Fibroblast of gingiva (primary cell): ENCODE measurements around the gene SBNO1.
"Not testable (repeated sequence)": the region's sequence is repeated elsewhere in the genome, so short reads cannot be mapped to it uniquely, and the experiment has no call there.

ENCODE experiments used
- DNase-seq: peaks from one replicate; pipeline ENCODE4 v3.0.0-alpha.2; 2011; ENCODE audit warnings: low read depth

Gene SBNO1

DNA sequence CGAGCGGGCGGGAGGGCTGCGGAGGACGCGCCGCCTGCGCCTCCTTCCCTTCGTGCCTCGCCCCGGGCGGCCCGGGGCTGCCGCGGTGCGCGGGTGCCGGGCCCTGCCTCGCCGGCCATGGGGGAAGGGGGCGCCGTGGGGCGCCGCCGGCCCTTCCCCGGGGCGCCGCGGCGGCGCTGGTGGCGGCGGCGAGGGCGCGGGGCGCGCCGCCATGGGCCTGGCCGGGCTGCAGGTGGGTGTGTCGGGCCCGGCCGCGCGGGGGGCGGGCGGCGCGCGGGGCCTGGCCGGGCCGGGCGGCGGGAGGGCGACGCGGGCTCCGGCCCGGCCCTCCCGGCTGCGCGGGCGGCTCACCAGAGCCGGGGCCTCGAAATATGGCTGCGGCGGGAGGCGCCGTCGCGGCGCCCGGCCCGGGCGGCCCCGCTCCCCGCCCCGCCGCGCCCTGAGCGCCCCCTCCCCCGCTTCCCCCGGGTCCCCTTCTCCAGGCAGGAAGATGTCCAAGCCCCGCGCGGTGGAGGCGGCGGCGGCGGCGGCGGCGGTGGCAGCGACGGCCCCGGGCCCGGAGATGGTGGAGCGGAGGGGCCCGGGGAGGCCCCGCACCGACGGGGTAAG lies 24.4 kb upstream of the SBNO1 start:
- no peak for DNase-seq

DNA sequence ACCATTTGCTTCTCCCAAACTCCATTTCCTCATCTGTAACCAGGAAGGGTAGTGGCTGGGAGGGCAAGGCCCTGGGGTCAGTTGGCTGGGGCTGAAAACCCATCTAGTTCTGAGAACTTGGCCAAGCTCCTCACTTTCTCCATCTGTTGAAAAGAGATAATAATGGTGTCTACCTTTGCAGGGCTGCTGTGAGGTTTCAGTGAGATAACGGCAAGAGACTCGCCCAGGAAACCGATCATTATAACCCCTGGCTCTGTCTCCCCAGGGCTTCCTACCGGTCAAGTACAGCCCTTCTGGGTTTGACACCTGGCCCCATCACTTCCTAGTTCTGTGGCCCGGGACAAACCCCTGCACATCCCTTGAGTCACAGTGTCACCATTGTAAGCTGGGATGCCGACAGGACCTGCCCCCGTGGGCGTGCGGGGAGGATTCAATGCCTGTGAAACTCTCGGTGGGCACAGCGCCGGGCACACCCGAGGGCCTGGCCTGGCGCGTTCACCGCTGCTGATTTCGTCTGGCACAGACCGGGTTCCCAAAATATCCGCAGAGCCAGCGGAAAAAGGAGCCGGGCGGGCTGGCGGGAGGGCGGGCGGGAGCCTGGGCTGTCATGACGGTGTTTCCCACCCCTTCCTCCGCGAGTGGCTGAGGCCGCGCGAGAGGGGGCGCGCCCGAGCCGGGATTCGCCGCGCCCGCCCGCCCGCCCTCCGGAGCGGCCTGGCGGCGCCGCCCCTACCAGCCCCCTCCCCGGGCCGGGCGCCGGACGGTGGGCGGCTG lies 23.7 kb upstream of the SBNO1 start:
- peak; percentile 67 for DNase-seq

DNA sequence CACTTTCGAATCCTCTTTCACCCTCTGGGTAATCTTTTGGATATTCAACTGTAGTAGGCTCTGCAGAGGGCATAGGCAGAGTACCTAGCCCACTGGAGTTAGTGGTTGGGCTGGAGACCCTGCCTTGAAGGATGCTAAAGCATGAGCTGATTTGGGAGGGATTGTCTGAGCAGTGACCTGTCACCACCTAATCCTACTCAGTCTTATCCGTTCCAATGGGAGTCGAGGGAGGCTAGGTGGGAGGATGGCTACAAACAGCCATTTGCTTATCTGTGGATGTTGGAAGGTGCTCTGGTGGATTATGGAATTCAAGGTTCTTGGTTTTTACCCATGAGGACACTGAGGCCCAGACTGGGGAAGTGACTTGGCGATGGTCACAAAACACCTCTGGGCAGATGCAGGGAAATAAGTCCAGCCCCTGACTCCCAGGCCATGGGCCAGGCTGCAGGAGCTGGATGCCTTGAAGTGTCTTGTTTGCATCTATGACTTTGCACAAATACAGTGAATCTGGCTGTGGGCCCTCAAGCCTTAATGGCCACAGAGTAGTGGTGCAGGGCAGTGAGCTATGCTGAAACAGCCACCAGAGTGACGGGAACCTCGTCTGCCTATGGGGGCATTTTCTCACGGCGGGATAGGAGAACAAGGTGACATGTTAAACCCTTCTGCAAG lies 23.0 kb upstream of the SBNO1 start:
- DNase-seq, result no peak

DNA sequence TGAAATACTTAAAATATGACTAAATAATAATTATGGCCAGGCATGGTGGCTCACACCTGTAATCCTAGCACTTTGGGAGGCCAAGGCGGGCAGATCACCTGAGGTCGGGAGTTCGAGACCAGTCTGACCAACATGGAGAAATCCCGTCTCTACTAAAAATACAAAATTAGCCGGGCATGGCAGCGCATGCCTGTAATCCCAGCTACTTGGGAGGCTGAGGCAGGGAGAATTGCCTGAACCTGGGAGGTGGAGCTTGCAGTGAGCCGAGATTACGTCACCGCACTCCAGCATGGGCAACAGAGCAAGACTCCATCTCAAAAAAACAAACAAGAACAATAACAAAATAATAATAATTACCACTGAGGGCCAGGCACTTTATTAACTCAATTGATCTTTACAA lies 20.9 kb upstream of the SBNO1 start:
- not testable (repeated sequence) for DNase-seq

DNA sequence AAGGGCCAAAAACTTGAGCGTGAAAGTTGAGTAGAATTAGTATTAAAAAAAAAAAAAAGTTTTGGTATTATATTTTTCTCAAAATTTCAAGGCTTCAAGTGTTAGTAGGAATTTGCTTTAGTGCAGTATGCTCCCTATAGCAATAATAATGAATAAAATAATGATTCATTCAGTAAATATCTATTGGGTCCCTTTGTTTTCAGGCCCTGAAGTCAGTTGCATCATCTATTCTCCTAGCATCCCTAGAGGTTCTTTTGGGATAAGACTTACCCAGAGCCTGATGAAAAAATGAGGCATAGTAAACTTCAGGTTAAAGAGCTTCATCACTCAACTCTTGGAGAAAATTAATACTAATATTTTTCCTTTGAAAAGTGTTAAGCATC lies 20.3 kb upstream of the SBNO1 start:
- peak; percentile 47 for DNase-seq

DNA sequence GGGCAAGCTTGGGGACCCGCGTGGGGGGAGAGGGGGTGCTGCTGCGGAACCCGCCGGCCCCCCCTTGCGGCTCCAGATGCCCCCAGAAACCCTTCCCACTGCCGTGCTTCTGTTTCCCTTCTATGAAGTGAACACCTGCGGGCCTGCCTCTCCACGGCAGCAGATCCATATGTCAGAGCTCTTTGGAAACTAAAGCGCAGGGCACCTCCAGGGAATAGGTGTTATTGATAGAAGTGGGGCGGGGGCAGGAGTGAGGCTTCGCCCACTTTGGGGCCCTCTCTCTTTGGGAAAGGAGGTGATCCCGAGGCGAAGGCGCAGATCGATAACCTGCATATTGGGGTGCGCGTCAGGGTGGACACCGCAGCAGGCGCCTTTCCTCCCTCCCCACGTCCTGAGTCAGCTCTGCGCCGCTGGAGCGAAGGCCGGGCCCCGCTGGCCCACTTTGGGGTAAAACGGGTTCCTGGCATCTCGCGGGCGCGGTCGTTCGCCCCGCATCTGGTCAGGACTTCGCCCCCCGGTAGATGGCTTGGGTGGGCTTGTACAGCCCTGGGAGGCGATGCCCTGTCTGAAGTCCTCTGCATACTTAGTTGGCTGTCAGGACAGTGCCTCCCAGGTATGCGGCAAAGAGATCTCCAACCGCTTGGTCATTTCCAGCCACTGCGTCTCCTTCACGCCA lies 19.8 kb upstream of the SBNO1 start:
- no peak for DNase-seq

DNA sequence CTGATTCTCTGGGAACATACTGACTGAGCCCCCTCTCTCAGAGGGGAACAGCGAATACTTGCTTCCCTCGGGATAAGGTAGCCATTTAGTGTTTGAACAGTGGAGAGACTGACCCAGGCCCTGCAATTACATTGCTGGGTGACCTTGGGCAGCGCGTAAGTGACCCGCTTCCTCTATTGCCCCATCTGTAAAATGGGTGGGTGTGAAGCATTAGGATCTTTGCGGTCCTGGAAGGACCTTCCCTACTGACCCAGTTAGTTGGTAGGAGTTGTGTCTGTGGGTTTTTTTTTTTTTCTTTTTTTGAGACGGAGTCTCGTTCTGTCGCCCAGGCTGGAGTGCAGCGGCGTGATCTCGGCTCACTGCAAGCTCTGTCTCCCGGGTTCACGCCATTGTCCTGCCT lies 18.0 kb upstream of the SBNO1 start:
- DNase-seq, result no peak

DNA sequence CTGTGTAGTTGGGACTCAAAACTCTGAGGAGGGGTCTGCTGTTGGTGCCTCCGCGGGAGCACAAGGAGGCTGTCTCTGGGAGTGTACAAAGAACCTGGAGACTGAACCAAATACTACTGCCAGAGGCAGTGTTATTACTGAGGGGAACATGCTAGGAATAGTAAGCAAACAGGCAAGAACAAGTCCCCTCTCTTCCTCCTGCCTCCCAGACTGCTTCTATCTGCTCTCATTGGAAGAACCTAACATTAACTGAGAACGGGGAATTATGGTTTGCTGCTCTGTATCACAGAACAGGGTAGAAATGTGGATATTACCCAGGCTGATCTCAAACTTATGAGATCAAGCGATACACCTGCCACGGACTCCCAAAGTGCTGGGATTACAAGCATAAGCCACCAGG lies 14.7 kb upstream of the SBNO1 start:
- DNase-seq, result no peak

DNA sequence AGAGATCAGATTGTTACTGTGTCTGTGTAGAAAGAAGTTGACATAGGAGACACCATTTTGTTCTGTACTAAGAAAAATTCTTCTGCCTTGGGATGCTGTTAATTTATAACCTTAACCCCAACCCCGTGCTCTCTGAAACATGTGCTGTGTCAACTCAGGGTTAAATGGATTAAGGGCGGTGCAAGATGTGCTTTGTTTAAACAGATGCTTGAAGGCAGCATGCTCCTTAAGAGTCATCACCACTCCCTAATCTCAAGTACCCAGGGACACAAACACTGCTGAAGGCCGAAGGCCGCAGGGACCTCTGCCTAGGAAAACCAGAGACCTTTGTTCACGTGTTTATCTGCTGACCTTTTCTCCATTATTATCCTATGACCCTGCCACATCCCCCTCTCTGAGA lies 7.8 kb upstream of the SBNO1 start:
- not testable (repeated sequence) for DNase-seq

DNA sequence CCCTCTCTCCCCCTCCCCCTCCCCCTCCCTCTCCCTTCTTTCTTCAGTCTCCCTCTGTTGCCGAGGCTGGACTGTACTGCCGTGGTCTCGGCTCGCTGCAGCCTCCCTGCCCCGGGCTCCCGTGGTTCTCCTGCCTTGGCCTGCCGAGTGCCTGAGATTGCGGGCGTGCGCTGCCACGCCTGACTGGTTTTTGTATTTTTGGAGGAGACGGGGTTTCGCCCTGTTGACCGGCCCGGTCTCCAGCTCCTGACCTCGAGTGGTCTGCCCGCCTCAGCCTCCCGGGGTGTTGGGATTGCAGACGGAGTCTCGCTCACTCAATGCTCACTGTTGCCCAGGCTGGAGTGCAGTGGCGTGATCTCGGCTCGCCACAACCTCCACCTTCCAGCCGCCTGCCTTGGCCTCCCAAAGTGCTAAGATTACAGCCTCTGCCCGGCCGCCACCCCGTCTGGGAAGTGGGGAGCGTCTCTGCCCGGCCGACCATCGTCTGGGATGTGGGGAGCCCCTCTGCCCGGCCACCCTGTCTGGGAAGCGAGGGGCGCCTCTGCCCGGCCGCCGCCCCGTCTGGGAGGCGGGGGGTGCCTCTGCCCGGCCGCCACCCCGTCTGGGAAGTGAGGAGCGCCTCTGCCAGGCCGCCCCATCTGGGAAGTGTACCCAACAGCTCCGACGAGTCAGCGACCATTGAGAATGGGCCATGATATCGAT lies 7.2 kb upstream of the SBNO1 start:
- DNase-seq, result not testable (repeated sequence)

DNA sequence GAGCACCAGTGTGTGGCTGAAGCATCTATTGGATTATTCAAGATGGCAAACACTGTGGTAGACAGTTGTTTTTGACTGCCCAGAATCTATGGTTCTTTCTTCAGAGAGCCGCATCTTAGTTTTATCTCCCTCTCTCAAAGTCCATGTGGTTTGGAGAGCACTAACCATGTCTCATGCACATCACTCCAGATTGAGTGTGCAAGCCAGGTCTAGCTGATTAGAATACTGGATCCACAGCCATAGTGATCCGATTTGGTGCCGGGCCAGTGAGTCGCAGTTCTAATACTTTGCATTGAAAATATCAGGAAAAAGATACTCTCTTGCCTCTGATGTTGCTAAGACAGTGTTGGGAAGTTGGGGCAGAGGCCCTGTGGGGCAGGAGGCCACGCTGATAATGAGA lies 4.6 kb upstream of the SBNO1 start:
- no peak for DNase-seq

DNA sequence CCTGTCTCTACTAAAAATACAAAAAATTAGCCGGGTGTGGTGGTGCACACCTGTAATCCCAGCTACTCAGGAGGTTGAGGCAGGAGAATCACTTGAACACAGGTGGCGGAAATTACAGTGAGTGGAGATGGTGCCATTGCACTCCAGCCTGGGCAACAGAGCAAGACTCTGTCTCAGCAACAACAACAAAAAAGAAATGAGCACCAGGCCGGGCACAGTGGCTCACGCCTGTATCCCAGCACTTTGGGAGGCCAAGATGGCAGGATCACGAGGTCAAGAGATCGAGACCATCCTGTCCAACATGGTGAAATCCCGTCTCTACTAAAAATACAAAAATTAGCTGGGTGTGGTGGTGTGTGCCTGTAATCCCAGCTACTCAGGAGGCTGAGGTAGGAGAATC lies 3.8 kb upstream of the SBNO1 start:
- DNase-seq, result not testable (repeated sequence)

DNA sequence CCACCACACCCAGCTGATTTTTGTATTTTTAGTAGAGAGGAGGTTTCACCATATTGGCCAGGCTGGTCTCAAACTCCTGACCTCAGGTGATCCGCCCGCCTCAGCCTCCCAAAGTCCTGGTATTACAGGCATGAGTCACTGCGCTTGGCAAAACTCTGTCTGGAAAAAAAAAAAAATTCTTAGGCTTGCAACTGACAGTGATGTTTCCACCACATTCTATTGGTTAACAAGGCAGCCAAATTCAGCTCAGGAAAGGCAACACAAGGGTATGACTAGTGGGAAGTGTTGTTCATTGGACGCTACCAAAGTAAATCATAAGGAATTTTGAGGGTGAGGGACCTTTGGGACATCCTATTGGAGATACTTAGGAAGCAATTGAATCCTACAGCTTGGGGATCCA lies 2.9 kb upstream of the SBNO1 start:
- no peak for DNase-seq

DNA sequence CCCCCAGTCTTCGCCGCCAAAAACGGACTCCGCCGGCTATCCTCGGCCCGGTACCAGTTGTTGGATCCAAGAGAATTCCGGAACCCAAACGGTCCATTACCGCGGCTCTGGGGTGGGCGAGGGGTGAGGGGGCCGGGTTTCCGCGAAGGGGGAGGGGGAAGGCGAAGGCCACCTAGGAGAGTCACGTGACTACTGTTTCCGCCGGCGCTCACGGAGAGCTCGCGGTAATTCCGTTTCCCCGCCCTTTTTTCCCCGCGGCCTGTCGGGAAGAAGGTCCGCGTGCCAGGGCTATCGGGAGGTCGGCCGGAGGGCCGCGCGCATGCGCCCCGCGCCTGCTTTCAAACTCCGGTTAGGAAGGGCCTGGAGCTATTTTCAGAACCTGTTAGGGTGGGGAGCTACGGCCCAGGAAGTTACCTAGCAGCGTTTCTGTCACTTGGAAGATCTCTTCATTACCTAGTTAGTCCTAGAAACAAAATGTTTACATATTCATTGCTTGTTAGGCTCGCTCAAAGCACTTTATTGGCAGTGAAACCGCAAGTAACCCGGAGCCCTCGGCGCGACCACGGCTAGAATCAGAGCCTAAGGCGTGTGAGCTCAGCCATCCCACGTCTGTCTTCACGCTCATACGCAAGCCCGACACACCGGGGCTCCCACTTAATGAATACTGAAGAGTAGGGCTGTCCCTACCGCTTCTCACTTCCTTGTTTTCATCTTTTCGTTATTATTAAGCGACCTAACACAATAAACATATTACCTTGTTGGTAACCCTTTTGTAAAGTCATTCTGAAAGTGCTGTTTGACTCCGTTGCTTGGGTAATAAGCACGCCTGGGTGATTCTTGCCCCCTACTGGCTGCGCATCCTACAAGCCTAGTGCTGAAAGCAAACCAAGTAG lies 624 bp upstream of the SBNO1 start:
- DNase-seq, result peak; percentile 99

DNA sequence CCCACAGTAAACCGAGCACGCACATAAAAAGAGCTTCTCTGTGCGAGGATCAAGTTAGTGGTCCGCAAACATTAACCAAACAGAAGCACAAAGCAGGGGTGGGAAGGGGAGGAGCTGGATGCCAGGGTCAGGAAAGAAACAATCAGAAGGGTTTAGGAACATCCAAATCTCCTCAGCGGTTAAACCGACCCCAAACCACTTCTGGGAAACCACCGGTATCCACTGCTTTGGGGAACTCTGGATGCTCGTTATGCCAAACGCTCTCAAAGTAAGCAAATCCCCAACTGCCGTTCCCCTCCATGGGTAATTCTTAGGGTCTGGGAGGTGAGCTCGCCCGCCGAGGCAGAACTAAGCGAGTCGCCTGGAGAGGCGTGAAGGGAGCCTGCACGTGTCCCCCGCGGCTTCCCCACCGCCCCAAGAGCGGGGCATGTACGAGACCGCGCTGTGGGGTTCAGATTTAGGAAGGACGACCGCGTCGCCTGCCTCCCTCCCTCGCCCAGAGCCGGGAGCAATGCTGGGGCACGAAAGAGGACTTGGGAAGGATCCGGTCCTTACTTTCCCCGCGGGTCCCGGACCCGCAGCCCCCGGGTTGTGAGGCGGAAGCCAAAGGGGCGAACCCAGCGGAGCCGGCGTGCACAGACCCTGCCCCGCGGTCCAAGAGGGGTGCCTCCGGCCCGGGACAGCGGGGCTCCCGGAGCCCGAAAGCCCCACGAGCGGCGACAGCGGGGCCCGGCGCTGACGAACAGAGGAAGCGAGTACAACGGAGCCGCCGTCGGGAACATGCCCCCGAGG lies 711 bp downstream of the SBNO1 start:
- DNase-seq, result no peak

DNA sequence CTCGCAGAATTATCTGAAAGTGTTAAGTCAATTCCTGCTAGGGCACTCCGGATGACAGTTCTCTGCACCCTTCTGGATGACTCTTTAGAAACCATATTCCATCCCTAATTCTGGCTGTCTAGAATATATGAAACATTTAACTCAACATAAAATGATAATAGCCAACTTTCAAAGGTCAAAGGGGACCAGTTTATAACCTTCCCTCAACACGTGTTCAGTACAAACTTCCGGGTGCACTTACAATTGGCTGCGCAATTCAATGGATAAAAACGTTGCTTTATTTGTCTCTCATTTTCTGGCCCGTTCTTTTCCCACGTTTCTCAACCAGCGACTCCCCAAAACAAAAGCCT lies 1.3 kb downstream of the SBNO1 start:
- no peak for DNase-seq

DNA sequence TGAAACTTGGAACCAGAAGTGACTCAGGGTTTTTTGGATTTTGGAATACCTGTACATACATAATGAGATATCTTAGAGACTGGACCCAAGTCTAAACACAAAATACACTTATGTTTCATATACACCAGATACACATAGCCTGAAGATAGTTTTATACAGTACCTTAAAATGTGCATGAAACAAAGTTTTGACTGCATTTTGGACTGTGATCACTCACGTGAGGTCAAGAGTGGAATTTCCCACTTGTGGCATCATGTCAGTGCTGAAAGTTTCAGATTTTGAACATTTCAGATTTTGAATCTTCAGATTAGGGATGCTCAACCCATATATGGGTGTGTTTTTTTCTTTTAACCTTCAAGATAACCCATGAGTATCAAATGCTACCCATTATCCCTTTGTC lies 6.6 kb downstream of the SBNO1 start:
- no peak for DNase-seq

DNA sequence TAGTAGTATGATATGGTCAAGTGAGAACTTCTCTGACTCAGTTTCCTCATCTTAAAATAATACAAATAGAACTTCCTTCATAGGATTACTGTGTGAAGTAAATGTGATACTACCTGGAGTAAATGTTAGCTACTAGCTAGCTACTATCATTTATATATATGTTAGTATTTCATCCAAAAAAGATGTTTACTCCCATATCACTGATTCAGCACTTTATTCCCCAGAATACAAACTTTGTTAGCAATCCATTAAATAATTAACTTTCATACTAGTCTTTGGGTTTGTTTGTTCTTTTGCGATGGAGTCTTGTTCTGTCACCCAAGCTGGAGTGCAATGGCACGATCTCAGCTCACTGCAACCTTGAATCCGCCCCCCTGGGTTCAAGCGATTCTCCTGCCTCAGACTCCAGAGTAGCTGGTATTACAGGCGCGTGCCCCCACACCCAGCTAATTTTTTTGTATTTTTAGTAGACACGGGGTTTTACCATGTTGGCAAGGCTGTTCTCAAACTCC lies 8.4 kb downstream of the SBNO1 start:
- DNase-seq, result no peak

DNA sequence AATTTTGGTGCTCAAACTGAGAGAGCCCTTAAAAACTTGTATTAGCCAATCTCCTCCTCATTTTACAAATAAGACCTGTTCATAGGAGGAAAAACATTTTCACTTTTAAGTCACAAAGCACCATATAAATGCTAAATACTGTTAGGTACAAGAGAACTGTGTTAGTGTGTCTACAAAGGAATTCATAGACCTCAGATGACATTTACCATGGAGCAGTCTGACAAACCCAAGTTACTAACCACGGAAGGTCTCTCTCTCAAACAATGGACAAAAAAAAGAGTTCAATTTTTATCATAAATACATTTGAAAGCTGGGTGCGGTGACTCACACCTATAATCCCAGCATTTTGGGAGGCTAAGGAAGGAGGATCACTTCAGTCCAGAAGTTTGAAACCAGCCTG lies 10.0 kb downstream of the SBNO1 start:
- no peak for DNase-seq

DNA sequence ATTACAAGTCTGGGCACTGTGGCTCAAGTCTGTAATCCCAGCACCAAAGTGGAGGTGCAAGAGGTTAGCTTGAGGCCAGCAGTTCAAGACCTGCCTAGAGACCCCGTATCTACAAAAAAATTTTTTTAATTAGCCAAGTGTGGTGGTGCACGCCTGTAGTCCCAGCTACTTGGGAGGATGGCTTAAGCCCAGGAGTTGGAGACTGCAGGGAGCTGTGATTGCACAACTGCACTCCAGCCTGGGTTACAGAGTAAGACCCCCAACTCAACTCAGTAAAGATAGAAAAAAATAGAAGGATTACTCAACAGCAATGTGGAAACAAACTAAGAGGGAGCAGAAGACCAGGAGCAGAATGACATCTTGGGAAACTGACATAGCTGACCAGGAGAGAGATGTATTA lies 13.3 kb downstream of the SBNO1 start:
- DNase-seq, result no peak
